Neuronal stem cell (in vitro differentiated cells): ENCODE results near the gene RNF103.

Experiments
- DNase-seq: peaks from one replicate; pipeline ENCODE4 v3.0.0-alpha.2; 2013; ENCODE audit warnings: low spot score
- H2AFZ ChIP-seq: one replicate; pipeline ENCODE4 v1.6.1; 2013; ENCODE audit warnings: mild to moderate bottlenecking, low read length, inconsistent platforms
- H2AK5ac ChIP-seq: 2 replicates; pipeline ENCODE4 v1.6.1; 2013; ENCODE audit warnings: low read depth, mild to moderate bottlenecking, inconsistent platforms, low read length, moderate library complexity, mixed read lengths
- H2BK120ac ChIP-seq: 2 replicates; pipeline ENCODE4 v1.6.1; 2013; ENCODE audit warnings: low read depth, mild to moderate bottlenecking, inconsistent platforms, low read length, moderate library complexity, mixed read lengths
- H2BK12ac ChIP-seq: one replicate; pipeline ENCODE4 v1.6.1; 2013; ENCODE audit warnings: low read length, inconsistent platforms
- H2BK15ac ChIP-seq: 2 replicates; pipeline ENCODE4 v1.6.1; 2013; ENCODE audit warnings: mild to moderate bottlenecking, low read length, inconsistent platforms, mixed read lengths
- H2BK5ac ChIP-seq: one replicate; pipeline ENCODE4 v1.6.1; 2013; ENCODE audit warnings: inconsistent platforms, mild to moderate bottlenecking, low read length, moderate library complexity
- H3K14ac ChIP-seq: one replicate; pipeline ENCODE4 v1.6.1; 2013; ENCODE audit warnings: low read length, inconsistent platforms
- H3K18ac ChIP-seq: 2 replicates; pipeline ENCODE4 v1.6.1; 2013; ENCODE audit warnings: low read length, inconsistent platforms
- H3K23ac ChIP-seq: 2 replicates; pipeline ENCODE4 v1.6.1; 2013; ENCODE audit warnings: low read depth, mild to moderate bottlenecking, mixed read lengths, low read length, inconsistent platforms; ENCODE audit not compliant: poor library complexity
- H3K27ac ChIP-seq: replicated peaks from 3 replicates; pipeline ENCODE4 v1.5.1; 2013; ENCODE audit warnings: low read length, inconsistent platforms
- H3K27me3 ChIP-seq, 3 experiments: 2 replicates each; pipeline ENCODE4 v1.6.1; 2013; ENCODE audit warnings: low read length in 3 of 3, mild to moderate bottlenecking in 2 of 3, inconsistent platforms in 1 of 3, low read depth in 1 of 3, mixed read lengths in 1 of 3, moderate library complexity in 1 of 3; ENCODE audit not compliant: control insufficient read depth in 3 of 3, insufficient read depth in 3 of 3
- H3K36me3 ChIP-seq, 2 donors: replicated peaks in 1 of 2; 2 replicates each; pipeline ENCODE4 v1.6.1; 2013; ENCODE audit warnings: low read length in 2 of 2; ENCODE audit not compliant: control insufficient read depth in 2 of 2, insufficient read depth in 2 of 2
- H3K4ac ChIP-seq: 2 replicates; pipeline ENCODE4 v1.6.1; 2013; ENCODE audit warnings: inconsistent platforms, mild to moderate bottlenecking, low read length, moderate library complexity
- H3K4me1 ChIP-seq, 2 donors: 1 replicate in 1 of 2; 2 replicates in 1 of 2; pipeline ENCODE4 v1.6.1; 2013; ENCODE audit warnings: low read length in 2 of 2, low read depth in 1 of 2; ENCODE audit not compliant: control insufficient read depth in 2 of 2, insufficient read depth in 1 of 2
- H3K4me2 ChIP-seq: one replicate; pipeline ENCODE4 v1.6.1; 2013; ENCODE audit warnings: mild to moderate bottlenecking, low read length, inconsistent platforms; ENCODE audit not compliant: insufficient read depth, poor library complexity, severe bottlenecking
- H3K4me3 ChIP-seq, 2 donors: 2 replicates each; pipeline ENCODE4 v1.5.1; 2013; ENCODE audit warnings: low read length in 2 of 2, mild to moderate bottlenecking in 2 of 2, inconsistent platforms in 1 of 2, moderate library complexity in 1 of 2
- H3K79me1 ChIP-seq: one replicate; pipeline ENCODE4 v1.6.1; 2013; ENCODE audit warnings: low read depth, mild to moderate bottlenecking, inconsistent platforms, low read length, moderate library complexity
- H3K9ac ChIP-seq: one replicate; pipeline ENCODE4 v1.6.1; 2013; ENCODE audit warnings: mild to moderate bottlenecking, low read depth, low read length, inconsistent platforms; ENCODE audit not compliant: poor library complexity
- H3K9me3 ChIP-seq, 2 donors: replicated peaks in 1 of 2; 2 replicates each; pipeline versions ENCODE3 to v1.6.1; 2013; ENCODE audit warnings: low read length in 2 of 2, mild to moderate bottlenecking in 2 of 2, inconsistent platforms in 1 of 2, low read depth in 1 of 2, mixed read lengths in 1 of 2, moderate library complexity in 1 of 2; ENCODE audit not compliant: control insufficient read depth in 2 of 2, insufficient read depth in 1 of 2
- H4K8ac ChIP-seq: one replicate; pipeline ENCODE4 v1.6.1; 2013; ENCODE audit warnings: low read depth, mild to moderate bottlenecking, inconsistent platforms, low read length, moderate library complexity
- H4K91ac ChIP-seq: one replicate; pipeline ENCODE4 v1.6.1; 2013; ENCODE audit warnings: low read length, low read depth, mild to moderate bottlenecking, inconsistent platforms; ENCODE audit not compliant: poor library complexity
- WGBS, 2 donors: extraction: QIAGEN DNeasy Blood & Tissue Kit; methylation state at CpG; one replicate each; pipeline ENCODE4 v1.1.7; 2013; ENCODE audit warnings: missing lambda C conversion rate in 2 of 2, mixed read lengths in 1 of 2; ENCODE audit not compliant: insufficient read length in 2 of 2, insufficient replicate concordance in 1 of 2; ENCODE audit errors: extremely low coverage in 2 of 2; 5-methylcytosine and 5-hydroxymethylcytosine counted together

RNF103 gene

GRCh38 chr2:86616502-86616901 lies 7.2 kb downstream of the RNF103 start:
- no peak for DNase-seq
- Histone ChIP-seq H2AK5ac (no peak overlapping the region), H3K9me3 (no peaks in the 10 kb centered on the region), H3K36me3 (peaks cover 4 to 77% of the 10 kb centered on the region in 2 donors), H3K27me3 (no peaks in the 10 kb centered on the region), H3K23ac (no peak overlapping the region), H3K9ac (no peak overlapping the region), H3K4me2 (no peak overlapping the region), H4K91ac (no peak overlapping the region), H2BK15ac (no peak overlapping the region), H4K8ac (no peak overlapping the region), H3K4me3 (no peak overlapping the region), H2BK12ac (no peak overlapping the region), H3K14ac (no peak overlapping the region), H3K4me1 (peaks cover 0 to 2% of the 10 kb centered on the region in 2 donors), H3K18ac (no peak overlapping the region), H3K27ac (no peak overlapping the region), H3K79me1 (no peaks in the 10 kb centered on the region), H2BK5ac (no peak overlapping the region), H2BK120ac (no peak overlapping the region), H2AFZ (no peak overlapping the region), H3K4ac (no peak overlapping the region)
- WGBS, 2 donors, result no CpG with 5 or more reads among the region's 3 CpGs

- no peak overlapping the region for H2AK5ac ChIP-seq
- no peak overlapping the region for H2BK120ac ChIP-seq
- H3K4me2 ChIP-seq, result no peak overlapping the region
- H2BK15ac ChIP-seq, result no peak overlapping the region
- H3K9ac ChIP-seq, result no peak overlapping the region
- H3K79me1 ChIP-seq, result no peaks in the 10 kb centered on the region
- no peak overlapping the region for H2BK5ac ChIP-seq
- H3K36me3 ChIP-seq, result peaks cover 4 to 86% of the 10 kb centered on the region in 2 donors
- no peak overlapping the region for H2AFZ ChIP-seq
- no peak overlapping the region for H3K18ac ChIP-seq
- no peak overlapping the region for H3K14ac ChIP-seq
- no peaks in the 10 kb centered on the region for H3K9me3 ChIP-seq
- no peak overlapping the region for H3K4ac ChIP-seq
- H3K4me1 ChIP-seq, result no peaks in the 10 kb centered on the region
- H3K23ac ChIP-seq, result no peak overlapping the region
- H4K8ac ChIP-seq, result no peak overlapping the region
- H4K91ac ChIP-seq, result no peak overlapping the region
- H2BK12ac ChIP-seq, result no peak overlapping the region
- H3K27ac ChIP-seq, result no peak overlapping the region
- DNase-seq, result no peak
- no peak overlapping the region for H3K4me3 ChIP-seq
- H3K27me3 ChIP-seq, result no peaks in the 10 kb centered on the region
Measured at GRCh38 chr2:86615596-86615995, 8.1 kb downstream of the RNF103 start.

- peaks cover 10 to 85% of the 10 kb centered on the region in 2 donors for H3K36me3 ChIP-seq
- H3K18ac ChIP-seq, result no peak overlapping the region
- H3K4me1 ChIP-seq, result no peaks in the 10 kb centered on the region
- H2BK15ac ChIP-seq, result no peak overlapping the region
- H3K4me3 ChIP-seq, result no peak overlapping the region
- H3K4ac ChIP-seq, result no peak overlapping the region
- H3K14ac ChIP-seq, result no peak overlapping the region
- no peak overlapping the region for H2AFZ ChIP-seq
- H3K9me3 ChIP-seq, result no peaks in the 10 kb centered on the region
- H3K79me1 ChIP-seq, result no peaks in the 10 kb centered on the region
- no peak overlapping the region for H2BK12ac ChIP-seq
- H3K23ac ChIP-seq, result no peak overlapping the region
- DNase-seq, result no peak
- H2BK120ac ChIP-seq, result no peak overlapping the region
- H4K8ac ChIP-seq, result no peak overlapping the region
- H2AK5ac ChIP-seq, result no peak overlapping the region
- H4K91ac ChIP-seq, result no peak overlapping the region
- WGBS, 2 donors, result no CpG with 5 or more reads among the region's 4 CpGs
- H3K4me2 ChIP-seq, result no peak overlapping the region
- no peak overlapping the region for H3K27ac ChIP-seq
- no peak overlapping the region for H3K9ac ChIP-seq
- H2BK5ac ChIP-seq, result no peak overlapping the region
- H3K27me3 ChIP-seq, result no peaks in the 10 kb centered on the region
Measured at GRCh38 chr2:86613515-86613914, 10.2 kb downstream of the RNF103 start.

- H3K79me1 ChIP-seq, result no peaks in the 10 kb centered on the region
- no peak overlapping the region for H3K4me2 ChIP-seq
- no peak overlapping the region for H2AK5ac ChIP-seq
- H3K4ac ChIP-seq, result no peak overlapping the region
- H4K8ac ChIP-seq, result no peak overlapping the region
- no CpG with 5 or more reads among the region's 1 CpG for WGBS, 2 donors
- no peak overlapping the region for H3K9ac ChIP-seq
- no peaks in the 10 kb centered on the region for H3K4me1 ChIP-seq
- no peak overlapping the region for H2BK120ac ChIP-seq
- H4K91ac ChIP-seq, result no peak overlapping the region
- no peak overlapping the region for H3K18ac ChIP-seq
- no peak overlapping the region for H2BK12ac ChIP-seq
- H3K27ac ChIP-seq, result no peak overlapping the region
- no peak overlapping the region for H3K23ac ChIP-seq
- no peak overlapping the region for H2BK5ac ChIP-seq
- H3K14ac ChIP-seq, result no peak overlapping the region
- no peaks in the 10 kb centered on the region for H3K27me3 ChIP-seq
- no peak overlapping the region for H2BK15ac ChIP-seq
- peaks cover 10 to 72% of the 10 kb centered on the region in 2 donors for H3K36me3 ChIP-seq
- DNase-seq, result no peak
- H3K9me3 ChIP-seq, result no peaks in the 10 kb centered on the region
- no peak overlapping the region for H3K4me3 ChIP-seq
- no peak overlapping the region for H2AFZ ChIP-seq
Measured at GRCh38 chr2:86610871-86611270, 12.8 kb downstream of the RNF103 start.
